Hair follicular keratinocyte (primary cell): ENCODE measurements around the gene TJP1. TPM values are rescaled to one million over a fixed set of nuclear protein-coding genes. Genes with fewer than 3 reads are reported as not detected.

Experiments used
- total RNA-seq: library from RNA; depleted of rRNA; stranded (reverse); fragments of >200 nt; gene quantifications from 2 replicates; pipeline ENCODE4 v1.2.3, GENCODE V29; 2015

Gene TJP1
- total RNA-seq: 37.3 and 49.3 TPM in 2 replicates

GRCh38 chr15:29822100-29822683, at the start of gene TJP1:
Gene TJP1, minus strand, starts transcription at chr15:29822468. Its CDS starts 440 bp downstream, at chr15:29822028.

